ENCODE measurements around the gene CYREN.

Gene CYREN

GRCh38 chr7:135195968-135196629 lies 25.6 kb upstream of the CYREN start:
- DNase-seq: no peak

- no peak for DNase-seq
These were observed 24.6 kb upstream of the CYREN start for GRCh38 chr7:135195156-135195555.

- no peak for DNase-seq
These were observed 24.1 kb upstream of the CYREN start for GRCh38 chr7:135194494-135195095.

GRCh38 chr7:135193615-135194081 lies 23.1 kb upstream of the CYREN start:
- no peak for DNase-seq

- no peak for DNase-seq
These were observed 22.5 kb upstream of the CYREN start for GRCh38 chr7:135192914-135193536.

GRCh38 chr7:135190703-135191102 lies 20.2 kb upstream of the CYREN start:
- no peak for DNase-seq

GRCh38 chr7:135189961-135190360 lies 19.5 kb upstream of the CYREN start:
- no peak for DNase-seq

GRCh38 chr7:135189221-135189662 lies 18.7 kb upstream of the CYREN start:
- no peak for DNase-seq

- DNase-seq: no peak
These were observed 17.9 kb upstream of the CYREN start for GRCh38 chr7:135188298-135188984.

- DNase-seq: no peak
These were observed 16.3 kb upstream of the CYREN start for GRCh38 chr7:135186841-135187253.

GRCh38 chr7:135186261-135186540 lies 15.7 kb upstream of the CYREN start:
- no peak for DNase-seq

GRCh38 chr7:135185471-135186260 lies 15.2 kb upstream of the CYREN start:
- no peak for DNase-seq

- DNase-seq: no peak
These were observed 13.8 kb upstream of the CYREN start for GRCh38 chr7:135184254-135184841.

- DNase-seq: no peak
These were observed 13.0 kb upstream of the CYREN start for GRCh38 chr7:135183478-135183877.

- no peak for DNase-seq
These were observed 11.6 kb upstream of the CYREN start for GRCh38 chr7:135181929-135182678.

- DNase-seq: no peak
These were observed 10.9 kb upstream of the CYREN start for GRCh38 chr7:135181261-135181928.

- no peak for DNase-seq
These were observed 9.6 kb upstream of the CYREN start for GRCh38 chr7:135180122-135180521.

- no peak for DNase-seq
These were observed 8.9 kb upstream of the CYREN start for GRCh38 chr7:135179321-135179925.

- no peak for DNase-seq
These were observed 7.9 kb upstream of the CYREN start for GRCh38 chr7:135178364-135178763.

GRCh38 chr7:135177028-135177696 lies 6.7 kb upstream of the CYREN start:
- no peak for DNase-seq
